GM21619 (cell line): ENCODE data around the gene FBXO30.
A peak's percentile ranks its signal among the peaks of the same experiment; 100 is the strongest.

Experiments
- ATAC-seq: cut with Tn5 transposase; IDR thresholded peaks from one replicate; pipeline ENCODE4 v1.9.1; 2021; ENCODE audit not compliant: unreplicated experiment

Gene FBXO30

GRCh38 chr6:145822456-145822855 lies 7.9 kb upstream of the FBXO30 start:
- no peak for ATAC-seq

- no peak for ATAC-seq
Measured at GRCh38 chr6:145819994-145820393, 5.4 kb upstream of the FBXO30 start.

GRCh38 chr6:145818796-145819195 lies 4.2 kb upstream of the FBXO30 start:
- ATAC-seq: no peak

- no peak for ATAC-seq
Measured at GRCh38 chr6:145816392-145816791, 1.8 kb upstream of the FBXO30 start.

- peak; percentile 3 for ATAC-seq
Measured at GRCh38 chr6:145815309-145816274, 997 bp upstream of the FBXO30 start.

- ATAC-seq: peak; percentile 11
Measured at GRCh38 chr6:145814035-145814500, 527 bp downstream of the FBXO30 start.

- no peak for ATAC-seq
Measured at GRCh38 chr6:145813285-145814034, 1.1 kb downstream of the FBXO30 start.

- ATAC-seq: no peak
Measured at GRCh38 chr6:145811741-145812140, 2.9 kb downstream of the FBXO30 start.

- ATAC-seq: no peak
Measured at GRCh38 chr6:145809785-145810184, 4.8 kb downstream of the FBXO30 start.

GRCh38 chr6:145809211-145809610 lies 5.4 kb downstream of the FBXO30 start:
- ATAC-seq: peak; percentile 83

GRCh38 chr6:145808239-145808638 lies 6.4 kb downstream of the FBXO30 start:
- ATAC-seq: no peak

GRCh38 chr6:145802141-145802540 lies 12.5 kb downstream of the FBXO30 start:
- no peak for ATAC-seq

- ATAC-seq: no peak
Measured at GRCh38 chr6:145801021-145801420, 13.6 kb downstream of the FBXO30 start.

- no peak for ATAC-seq
Measured at GRCh38 chr6:145798530-145798929, 16.1 kb downstream of the FBXO30 start.

GRCh38 chr6:145789443-145789842 lies 25.2 kb downstream of the FBXO30 start:
- no peak for ATAC-seq

- ATAC-seq: no peak
Measured at GRCh38 chr6:145787688-145788087, 26.9 kb downstream of the FBXO30 start.

- ATAC-seq: peak; percentile 84
Measured at GRCh38 chr6:145784683-145785082, 29.9 kb downstream of the FBXO30 start.

GRCh38 chr6:145783796-145784195 lies 30.8 kb downstream of the FBXO30 start:
- no peak for ATAC-seq

GRCh38 chr6:145772846-145773245 lies 41.7 kb downstream of the FBXO30 start:
- no peak for ATAC-seq

GRCh38 chr6:145765449-145765848 lies 49.1 kb downstream of the FBXO30 start:
- ATAC-seq: no peak

- no peak for ATAC-seq
Measured at GRCh38 chr6:145763742-145764141, 50.9 kb downstream of the FBXO30 start.

GRCh38 chr6:145761584-145761983 lies 53.0 kb downstream of the FBXO30 start:
- ATAC-seq: peak; percentile 72
